Transverse colon (tissue), 4 donors: ENCODE measurements around the gene GPD2.

Source experiments
- CTCF ChIP-seq, 5 experiments: fragments of 200-600 bp in 3 of 5; fragments of 450-650 bp in 2 of 5; sonication (generic) in 3 of 5; IDR thresholded peaks; 1 replicate in 2 of 5; 2 replicates in 3 of 5; pipeline ENCODE4 v1.5.1; 2016 to 2017; ENCODE audit warnings: antibody characterized with exemption in 5 of 5, inconsistent platforms in 3 of 5, mild to moderate bottlenecking in 2 of 5, moderate library complexity in 1 of 5
- POLR2AphosphoS5 ChIP-seq, 3 donors: sonication (generic); formaldehyde crosslinking; IDR thresholded peaks; one replicate each; pipeline ENCODE4 v1.6.1; 2016; ENCODE audit warnings: antibody characterized with exemption in 3 of 3

- no peak for TF ChIP-seq POLR2AphosphoS5 (IDR thresholded peaks at IDR 0.05)
- TF ChIP-seq CTCF (IDR thresholded peaks at IDR 0.05), result no peak
Measured at GRCh38 chr2:156548413-156548812, 112.2 kb downstream of the GPD2 start.
